NOMO-1 treated with DMSO at 0.1 percent for 48 hours (cell line): ENCODE measurements around the gene CLEC5A.
"Not testable (repeated sequence)": the region's sequence is repeated elsewhere in the genome, so short reads cannot be mapped to it uniquely, and the experiment has no call there.

ENCODE experiments used
- DNase-seq: peaks from one replicate; lab custom pipeline; 2025; ENCODE audit not compliant: unreplicated experiment; lab: John Stamatoyannopoulos, UW

CLEC5A gene

DNA sequence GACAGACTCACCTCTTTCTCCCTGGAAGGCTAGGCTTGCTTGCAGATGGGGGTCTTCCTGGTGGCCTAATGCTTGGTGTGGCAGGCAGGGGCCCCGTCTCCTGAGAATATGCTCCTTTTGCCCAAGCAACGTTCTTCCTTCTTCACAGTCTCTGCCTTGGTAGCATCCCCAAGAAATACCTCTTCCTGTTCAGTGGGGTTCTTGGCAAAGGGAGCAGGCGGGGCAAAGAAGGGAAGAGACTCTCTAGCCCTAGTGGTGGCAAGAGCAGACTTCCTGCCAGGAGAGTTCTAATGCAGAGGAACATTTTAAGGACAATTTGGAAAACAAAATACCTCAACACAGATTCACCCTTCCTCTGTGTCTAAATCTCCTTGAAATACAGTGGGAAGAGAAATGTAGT lies at the start of gene CLEC5A:
TSS of gene CLEC5A (minus strand) at position 179 of the 400 bp plus-strand sequence. CDS start 682 bp downstream, outside the sequence.
- no peak for DNase-seq

DNA sequence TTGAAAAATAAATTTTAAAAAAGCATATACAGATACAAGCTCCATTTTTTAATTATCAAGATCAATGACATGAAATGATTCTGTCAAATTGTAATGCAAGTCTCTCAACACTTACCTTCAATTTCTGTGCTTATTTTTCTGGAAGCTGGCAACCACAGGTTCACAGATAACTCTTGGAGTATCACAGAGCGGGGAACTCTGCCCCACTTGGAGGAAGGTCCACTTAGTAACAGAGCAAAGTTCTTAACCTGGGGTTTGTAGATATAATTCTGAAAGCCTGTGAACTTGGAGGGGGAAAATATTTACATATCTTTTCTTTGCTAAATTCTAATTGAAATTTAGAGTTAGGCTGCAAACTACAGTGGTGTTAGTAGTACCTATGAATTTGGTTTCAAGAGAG lies 46.6 kb upstream of the CLEC5A start:
- DNase-seq = no peak

DNA sequence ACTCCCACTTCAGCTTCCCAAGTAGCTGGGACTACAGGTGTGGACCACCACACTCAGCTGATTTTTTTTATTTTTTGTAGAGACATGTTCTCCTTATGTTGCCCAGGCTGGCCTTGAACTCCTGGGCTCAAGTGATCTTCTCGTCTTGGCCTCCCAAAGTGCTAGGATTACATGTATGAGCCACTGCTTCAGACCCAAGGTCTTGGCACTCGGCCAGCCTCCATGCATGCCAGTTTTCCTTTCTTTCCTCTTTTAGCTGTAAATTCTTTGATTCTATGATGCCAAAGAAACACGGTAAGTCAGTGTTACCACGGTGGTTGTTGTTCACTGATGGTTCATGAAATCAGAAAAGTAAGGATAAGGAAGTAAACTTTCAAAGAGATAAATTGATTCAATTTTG lies 45.9 kb upstream of the CLEC5A start:
- DNase-seq = no peak

DNA sequence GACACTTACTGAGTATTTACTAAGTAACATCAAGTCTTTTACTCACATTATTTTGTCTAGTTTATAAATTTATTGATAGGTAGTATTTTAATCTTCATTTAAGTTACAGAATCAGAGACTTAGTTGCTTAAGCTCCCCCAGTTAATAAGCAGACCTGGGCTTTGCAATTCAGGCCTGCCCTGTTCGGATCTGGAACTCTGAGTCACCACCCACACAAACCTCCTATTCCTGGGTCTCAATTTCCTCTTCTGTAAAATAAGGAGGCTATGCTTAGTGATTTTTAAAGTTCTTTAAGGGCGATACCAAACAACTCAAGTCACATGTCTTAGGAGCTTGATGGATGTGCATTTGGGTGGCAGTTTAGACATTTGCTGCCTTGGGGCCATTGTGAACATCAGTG lies 45.4 kb upstream of the CLEC5A start:
- DNase-seq = peak; percentile 41

DNA sequence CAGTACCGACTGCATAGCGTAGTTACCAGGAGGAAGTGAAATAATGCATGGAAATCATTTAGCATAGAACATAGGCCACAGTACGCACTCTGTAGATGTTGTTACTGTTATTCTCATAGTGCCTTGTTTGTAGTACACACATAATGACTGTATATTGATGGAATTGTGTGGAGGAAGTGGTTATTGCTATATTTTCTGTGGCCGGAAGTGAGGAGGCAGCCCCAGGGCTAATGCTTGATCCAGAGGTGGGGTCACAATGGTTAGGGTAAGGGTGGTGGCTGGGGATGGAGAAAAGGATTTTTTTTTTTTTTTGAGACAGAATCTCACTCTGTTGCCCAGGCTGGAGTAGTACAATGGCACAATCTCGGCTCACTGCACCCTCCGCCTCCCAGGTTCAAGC lies 44.4 kb upstream of the CLEC5A start:
- peak; percentile 13 for DNase-seq

DNA sequence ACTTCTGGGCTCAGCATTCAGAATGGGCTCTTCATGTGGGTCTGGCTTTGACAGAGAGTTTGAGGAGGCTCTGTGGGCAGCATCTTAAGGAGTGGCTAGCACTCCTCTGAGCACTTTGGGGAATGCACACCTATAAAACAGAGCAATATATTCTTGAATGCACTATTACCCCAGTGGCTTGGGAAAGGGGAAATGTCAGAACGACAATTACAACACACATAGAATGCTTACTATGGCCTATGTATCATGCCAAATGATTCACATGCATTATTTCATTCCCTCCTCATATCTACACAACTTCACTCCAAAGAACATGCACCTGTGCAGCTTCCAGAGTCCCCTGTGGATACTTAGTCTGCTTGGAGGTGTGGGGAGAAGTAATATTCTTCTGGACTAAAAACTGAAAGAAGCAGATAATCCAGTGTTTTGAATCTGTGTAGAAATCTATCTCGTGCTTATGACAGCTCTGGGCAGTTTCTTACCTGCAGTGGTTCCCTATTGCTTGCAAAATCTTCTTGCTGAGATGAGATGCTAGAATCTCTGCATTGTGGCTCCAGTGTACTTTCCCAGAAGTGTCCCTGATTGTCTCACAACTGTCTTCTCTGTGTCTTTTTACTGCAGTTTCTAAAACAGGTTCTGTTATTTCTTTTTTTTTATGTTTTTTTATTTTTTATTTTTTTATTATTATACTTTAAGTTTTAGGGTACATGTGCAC lies 43.4 kb upstream of the CLEC5A start:
- DNase-seq = peak; percentile 21

DNA sequence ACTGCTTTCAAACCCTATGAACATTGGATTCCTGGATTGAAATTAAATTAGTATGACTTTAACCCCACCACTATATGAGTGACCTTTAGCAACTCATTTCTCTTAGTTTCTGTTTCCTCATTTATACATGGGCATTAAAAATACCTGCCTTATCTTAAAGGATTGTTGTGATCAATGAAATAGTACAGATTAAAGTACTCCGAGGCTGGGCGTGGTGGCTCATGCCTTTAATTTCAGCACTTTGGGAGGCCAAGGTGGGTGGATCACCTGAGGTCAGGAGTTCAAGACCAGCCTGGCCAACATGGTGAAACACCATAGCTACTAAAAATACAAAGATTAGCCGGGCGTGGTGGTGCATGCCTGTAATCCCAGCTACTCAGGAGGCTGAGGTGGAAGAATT lies 41.0 kb upstream of the CLEC5A start:
- DNase-seq = not testable (repeated sequence)

DNA sequence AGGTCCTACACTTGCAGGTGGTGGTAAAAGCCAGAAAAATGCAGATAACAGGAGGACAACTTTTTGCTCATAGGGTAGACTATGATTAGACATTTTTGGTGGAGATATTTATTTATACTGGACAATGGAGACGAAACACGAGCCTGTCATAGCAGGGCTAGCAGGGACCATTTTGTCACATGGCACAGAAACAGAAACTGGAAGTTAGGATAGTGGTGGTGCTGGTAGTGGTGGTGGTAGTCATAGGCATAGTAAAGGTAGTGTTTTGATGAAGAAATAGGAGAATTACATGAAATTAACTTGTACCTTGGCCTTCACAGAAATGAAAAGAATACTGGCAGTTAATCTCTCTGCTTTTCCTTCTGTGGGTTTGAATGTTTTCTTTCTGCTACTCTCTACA lies 40.1 kb upstream of the CLEC5A start:
- DNase-seq = no peak

DNA sequence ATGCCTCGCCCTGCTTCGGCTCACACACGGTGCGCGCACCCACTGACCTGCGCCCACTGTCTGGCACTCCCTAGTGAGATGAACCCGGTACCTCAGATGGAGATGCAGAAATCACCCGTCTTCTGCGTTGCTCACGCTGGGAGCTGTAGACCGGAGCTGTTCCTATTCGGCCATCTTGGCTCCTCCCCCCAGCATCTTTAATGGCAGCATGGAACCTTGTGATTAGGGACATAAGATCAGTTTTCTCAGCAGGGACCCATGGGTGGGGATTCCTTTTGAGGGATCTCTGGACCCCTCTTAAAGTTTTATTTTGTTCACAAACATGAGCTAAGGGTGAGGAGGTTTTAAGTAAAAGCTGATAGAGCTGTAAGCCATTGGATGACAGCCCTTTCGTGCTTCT lies 39.2 kb upstream of the CLEC5A start:
- DNase-seq = not testable (repeated sequence)

DNA sequence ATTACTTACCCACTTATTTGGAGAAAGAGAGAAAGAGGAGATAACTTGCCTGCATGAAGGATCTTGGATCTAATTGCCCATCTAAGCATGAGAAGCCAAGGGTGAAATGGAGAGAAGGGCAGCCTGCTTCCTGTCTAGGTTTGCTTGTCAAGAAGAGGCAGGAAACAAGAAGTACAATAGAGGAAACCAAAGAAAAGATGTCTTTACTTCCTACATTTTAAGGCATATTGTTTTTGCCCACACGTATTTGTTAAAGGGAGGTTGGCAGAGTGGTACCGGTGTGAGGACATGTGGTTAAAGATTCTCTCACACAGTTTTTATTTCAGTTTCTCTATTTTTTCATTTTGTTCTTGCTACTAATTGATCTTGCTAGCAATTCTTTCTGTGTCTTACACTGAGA lies 32.8 kb upstream of the CLEC5A start:
- peak; percentile 2 for DNase-seq

DNA sequence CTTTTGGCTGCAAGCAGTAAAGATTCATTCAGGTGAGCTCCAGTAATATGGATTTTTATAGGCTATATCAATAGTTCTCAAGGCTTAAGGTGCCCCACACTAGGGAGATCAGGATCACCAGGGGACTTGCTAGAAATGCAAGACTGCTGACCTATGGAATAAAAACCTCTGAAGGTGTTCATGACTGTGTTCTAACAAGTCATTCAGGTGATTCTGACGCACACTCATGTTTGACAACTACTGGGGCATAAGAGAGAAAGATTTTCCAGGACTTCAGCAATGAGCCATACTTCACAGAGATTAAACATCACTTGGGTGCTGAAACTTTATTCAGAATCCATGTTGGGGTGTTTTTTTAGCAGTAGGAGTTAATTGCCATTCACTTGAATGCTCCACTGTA lies 31.6 kb upstream of the CLEC5A start:
- DNase-seq = no peak

DNA sequence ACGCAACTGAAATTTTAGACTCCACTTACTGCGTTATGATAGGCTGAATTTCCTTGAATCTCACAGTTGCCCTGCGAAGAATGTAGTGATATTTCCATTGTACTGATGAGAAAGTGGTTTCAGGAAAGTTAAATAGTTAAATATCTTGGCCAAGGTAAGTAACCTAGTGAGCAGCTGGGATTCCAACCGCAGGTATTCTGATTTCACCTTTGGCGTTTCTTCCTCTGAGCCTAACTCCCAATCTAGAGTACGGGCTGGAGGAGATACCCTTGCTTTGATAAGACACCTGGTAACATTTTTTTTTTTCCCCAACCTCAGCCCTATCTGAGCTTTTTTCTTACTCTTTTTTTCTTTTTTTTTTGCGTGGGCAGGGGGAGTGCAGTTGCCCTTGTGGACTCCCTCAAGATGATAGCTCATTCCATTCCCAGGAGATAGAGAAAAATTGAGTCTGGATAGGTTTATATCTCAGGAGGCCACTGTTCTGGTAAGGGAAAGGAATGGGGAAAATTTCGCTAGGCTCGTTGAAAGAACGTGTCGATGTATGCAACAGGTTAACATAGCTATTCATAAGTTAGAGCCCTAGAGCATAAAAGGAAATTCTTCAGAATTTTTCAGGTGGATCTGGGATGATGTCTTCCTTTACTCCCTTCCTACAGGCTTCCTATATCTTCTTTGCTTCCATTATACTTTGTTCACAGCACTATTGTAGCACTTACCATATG lies 29.9 kb upstream of the CLEC5A start:
- DNase-seq = no peak

DNA sequence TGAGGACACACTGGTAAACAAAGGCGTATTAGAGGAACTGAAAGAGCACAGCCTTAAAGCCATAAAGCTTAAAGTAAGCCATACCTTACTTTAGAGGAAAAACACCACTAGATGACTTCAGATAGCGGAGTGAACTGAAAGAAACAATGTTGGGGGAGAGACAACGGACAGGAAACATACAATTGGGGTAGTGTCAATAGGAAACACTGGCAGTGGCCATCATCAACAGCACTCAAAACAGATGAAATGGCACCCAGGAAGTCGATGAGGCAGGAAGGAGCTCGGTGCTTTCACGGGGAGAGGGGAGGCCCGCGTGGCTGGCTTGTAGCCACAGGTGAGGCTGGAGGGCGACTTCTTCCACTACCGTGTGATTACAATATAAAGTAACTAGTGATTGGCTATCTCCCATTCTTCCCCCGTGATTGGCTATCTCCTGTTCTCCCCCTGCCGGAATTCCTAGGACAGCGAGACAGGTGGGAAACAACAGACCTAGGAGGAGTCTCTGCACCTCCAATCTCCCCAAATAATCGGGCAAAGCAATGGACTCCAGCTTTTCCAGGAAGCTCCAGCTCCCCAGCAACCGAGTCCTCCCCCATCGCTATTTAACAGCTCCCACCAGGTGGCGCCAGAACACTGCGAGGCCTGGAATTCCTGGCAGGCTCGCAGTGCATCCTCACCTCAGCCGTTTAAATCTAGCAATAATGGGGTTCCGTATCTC lies 29.2 kb upstream of the CLEC5A start:
- peak; percentile 42 for DNase-seq

DNA sequence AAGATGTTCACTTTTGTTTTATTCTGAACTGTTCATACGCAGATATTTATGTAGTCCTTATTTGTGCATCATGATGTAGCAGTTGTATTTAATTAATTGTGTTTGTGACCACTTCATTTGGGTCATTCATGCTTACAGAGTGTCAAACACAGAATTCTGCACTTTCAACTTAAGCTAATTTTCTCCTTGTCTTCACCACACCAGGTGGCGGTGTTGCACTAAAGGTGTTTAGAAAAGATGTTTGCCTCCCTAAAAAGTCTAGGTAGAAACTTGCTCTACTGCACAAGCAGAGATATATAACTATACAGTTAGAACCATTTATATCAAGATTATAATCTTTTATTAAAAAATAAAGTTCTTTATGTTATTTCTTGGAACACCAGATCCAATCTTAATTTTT lies 28.1 kb upstream of the CLEC5A start:
- DNase-seq = no peak

DNA sequence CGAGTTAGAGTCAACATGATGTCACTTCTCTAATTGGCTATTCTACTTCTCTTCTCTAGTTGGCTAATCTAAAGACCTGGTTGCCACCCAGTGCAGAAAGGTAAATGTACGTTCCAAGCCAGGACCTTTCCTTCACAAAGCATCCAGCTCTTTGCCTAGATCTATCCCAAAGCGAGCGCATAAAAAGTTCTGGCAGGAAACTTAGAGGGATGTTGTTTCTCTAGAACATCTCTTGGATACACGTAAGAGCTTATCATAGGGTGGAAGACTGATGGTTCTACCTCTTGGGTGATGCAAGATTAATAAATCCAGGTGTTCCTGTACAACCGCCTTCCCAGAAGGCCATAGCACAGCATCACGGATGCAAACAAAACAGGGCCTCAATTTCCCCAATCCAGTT lies 26.9 kb upstream of the CLEC5A start, which contains the start of gene TAS2R38:
TSS of gene TAS2R38 (minus strand) at position 101 of the 400 bp plus-strand sequence. CDS start at position 17, 84 bp downstream.
- no peak for DNase-seq

DNA sequence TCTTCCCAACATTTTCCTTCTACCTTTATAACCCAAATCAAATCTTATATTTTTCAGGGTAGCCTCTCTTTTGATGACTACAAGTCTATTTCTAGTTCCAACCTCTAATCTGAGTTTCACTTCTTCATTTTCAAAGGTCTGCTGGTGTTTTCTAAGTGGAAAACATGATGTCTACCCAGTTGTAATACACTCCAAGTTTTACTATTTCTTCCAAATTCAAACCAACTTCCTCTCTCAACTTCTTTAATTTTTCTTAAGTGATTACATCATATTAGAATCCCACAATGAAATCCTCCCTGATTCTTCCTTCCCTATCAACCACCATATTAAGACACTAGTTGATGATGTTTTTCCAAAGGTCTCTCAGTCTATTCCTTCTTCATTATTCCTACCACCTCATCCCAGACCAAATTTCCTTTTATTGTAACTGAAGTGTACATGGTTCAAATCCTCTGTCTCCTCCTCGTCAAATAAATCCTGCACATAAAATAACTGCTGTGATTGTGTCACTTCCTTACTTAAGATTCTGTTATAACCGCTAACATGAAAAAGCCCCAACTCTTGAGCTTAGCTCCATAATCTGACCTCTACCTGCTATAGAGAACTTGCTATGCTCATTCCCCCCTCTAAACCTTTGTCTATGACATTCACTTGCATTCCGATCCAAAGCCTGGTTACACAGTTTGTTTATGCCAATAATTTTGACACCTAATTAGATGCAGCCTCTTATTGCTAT lies 14.1 kb upstream of the CLEC5A start:
- peak; percentile 88 for DNase-seq

DNA sequence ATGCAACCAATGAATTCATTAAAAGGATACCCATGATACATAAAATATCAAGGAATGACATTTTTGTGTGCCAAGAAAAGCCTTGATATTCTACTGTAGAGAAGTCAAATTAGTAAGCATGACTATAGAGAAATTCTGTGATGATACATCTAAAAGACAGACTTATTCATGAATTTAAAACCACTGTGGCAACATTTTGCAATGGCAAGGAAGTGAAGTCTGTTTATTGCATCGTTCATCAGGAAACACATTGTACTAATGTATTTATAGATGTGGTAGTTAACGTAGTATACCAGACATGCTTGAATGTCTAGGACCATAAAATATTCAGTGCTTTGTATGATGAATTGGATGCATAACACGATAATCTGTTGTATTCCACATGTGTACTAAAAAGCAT lies 9.3 kb upstream of the CLEC5A start:
- peak; percentile 89 for DNase-seq

DNA sequence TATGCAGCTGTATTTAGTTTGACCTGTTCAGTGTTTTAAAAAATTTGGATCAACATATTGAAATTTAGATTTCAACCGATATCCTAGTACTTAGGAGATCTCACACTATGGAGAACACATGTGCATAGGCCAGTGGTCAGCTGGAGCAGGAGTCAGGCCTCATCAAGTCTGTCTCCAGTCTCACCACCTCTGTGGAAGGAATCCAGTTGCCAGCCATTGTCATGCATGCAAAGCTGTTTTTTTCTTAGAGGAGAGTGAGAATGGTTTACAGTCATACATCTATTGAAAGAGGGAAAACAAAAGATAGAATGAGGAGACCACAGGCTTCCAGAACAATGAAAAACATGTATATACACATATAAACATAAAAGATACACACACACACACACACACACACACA lies 7.6 kb upstream of the CLEC5A start:
- DNase-seq = no peak

DNA sequence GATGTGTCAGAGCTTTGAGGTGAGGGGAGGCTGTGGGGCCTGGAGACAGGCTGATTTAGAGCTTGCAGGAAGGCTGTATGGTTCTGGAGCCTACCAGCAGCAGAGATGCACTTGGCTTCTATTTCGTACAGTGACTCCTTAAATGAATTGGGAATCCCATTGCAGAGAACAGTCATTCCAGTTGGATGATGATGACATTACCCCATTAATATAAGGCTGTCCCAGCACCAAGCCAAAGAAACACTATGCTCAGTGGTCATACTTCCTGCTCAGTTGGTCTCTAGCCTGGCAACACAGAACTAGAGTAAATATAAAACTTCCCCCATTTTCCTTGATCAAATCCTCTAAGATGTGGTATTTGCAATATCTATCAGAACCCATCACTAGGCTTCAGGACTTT lies 5.7 kb upstream of the CLEC5A start:
- no peak for DNase-seq

DNA sequence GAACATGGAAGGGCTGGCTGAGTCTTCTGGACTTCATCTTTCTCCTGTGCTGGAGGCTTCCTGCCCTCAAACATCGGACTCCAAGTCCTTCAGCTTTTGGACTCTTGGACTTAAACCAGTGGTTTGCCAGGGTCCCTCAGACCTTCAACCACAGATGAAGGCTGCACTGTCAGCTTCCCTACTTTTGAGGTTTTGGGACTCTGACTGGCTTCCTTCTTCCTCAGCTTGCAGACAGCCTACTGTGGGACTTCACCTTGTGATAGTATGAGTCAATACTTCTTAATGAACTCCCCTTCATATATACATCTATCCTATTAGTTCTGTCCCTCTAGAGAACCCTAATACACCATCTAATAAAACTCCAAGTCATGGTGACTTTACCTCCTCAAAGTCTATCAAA lies 4.0 kb upstream of the CLEC5A start:
- DNase-seq = no peak

DNA sequence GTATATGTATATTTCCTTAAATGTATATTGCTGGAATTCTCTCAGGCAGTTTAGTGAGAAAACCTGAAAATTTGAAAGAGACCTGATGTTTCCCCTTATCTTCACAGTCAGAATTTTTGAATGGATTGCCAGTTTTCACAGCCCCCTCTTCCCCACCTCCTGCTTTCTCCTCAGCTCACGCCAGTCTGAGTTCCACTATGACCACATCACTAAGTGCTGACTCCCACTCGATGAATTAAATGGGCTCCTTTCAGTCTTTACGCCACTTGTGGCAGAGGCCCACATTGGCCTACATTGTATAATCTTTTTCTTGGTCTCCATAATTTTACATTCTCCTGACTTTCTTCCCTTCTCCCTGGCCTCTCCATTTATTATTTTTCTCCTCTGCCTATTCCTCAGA lies 3.1 kb upstream of the CLEC5A start:
- no peak for DNase-seq
